ENCODE results near the gene GNPTAB.

Gene GNPTAB

DNA sequence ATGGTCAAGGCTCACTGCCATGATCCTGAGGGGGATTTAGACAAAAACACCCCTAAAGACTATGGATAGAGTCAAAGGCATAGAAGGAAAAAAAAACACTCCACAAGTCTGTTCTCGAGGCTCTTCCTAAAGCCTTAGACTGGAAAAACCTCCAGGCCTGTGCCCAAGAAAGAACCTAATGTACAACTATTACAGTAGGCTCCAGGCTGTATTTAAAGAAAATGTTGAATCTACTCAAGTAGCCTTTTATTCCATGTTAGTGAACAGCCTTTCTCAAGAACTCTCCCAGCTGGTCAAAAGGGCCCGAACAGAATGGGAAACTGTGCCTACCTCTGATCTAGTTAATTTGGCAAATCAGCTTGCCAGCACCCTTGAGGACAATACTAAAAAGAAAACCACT, 28.3 kb downstream of the GNPTAB start:
- DNase-seq: no peak

DNA sequence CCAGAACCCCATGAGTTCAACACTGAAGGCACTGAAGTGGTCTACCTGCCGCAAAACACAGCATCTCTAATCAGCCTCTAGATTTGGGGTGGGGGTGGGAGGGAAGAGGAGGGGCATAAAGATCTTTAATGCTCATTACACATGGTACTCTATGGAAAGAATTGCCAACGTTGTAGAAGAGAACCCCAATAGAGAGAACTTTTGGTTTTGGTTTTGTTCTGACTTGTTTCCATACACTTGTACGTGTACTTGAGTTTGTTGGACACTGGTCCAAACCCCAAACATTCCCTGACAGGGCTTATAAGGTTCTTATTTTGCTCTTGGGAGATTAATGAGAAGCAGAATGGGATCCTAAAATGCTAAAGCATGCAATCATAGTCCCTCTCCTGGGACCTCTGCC, 31.0 kb downstream of the GNPTAB start:
- no peak for DNase-seq

DNA sequence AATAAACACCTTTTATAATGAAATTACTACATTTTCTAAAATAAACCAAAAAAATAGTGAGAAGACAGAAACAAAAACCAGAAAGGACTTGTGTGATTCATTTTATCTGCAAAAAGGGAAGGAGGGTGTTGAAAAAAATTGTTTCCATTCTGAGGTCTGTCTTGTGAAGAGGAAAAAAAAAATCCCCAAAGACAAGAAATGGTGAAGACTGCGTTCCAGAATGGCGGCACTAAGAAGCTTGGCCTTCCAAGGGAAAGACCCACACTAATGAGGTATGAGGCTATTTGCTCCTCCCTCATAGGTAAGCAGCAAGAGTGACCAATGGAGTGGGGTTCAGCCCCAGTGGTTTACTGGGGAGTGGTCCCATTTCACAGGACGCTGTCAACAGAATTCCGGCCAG, 35.0 kb downstream of the GNPTAB start:
- DNase-seq: no peak

DNA sequence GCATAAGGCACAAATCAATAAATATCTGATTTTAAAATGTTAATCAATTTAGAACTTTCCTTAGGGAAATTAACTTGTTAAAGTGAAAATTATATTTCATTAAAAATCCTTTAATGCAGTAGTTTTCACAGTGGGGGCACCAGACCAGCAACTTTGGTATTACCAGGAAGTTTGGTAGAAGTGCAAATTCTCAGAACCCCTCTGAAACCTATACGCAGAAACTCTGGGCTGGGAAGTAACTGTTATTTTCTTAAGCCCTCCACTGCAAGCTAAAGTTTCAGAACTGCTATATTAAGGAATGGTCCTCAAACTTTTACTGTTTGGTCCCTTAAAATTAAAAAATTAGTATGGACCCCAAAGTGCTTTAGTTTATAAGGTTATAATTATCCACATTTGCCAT, 35.7 kb downstream of the GNPTAB start:
- no peak for DNase-seq

DNA sequence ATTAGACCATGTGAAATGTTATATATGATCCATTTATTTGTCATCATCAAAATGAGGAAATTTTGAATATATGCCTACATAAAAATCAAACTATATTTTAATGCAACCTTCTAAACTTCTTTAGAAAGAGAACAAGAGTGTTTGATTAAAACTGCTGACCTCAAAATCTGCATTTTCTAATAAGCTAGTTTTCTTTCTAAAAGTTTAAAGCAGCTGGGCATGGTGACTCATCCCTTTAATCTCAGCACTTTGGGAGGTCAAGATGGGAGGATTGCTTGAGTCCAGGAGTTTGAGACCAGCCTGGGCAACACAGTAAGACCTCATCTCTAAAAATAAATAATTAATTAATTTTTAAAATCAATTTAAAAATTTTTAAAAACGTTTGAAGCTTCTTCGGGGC, 36.2 kb downstream of the GNPTAB start:
- no peak for DNase-seq

DNA sequence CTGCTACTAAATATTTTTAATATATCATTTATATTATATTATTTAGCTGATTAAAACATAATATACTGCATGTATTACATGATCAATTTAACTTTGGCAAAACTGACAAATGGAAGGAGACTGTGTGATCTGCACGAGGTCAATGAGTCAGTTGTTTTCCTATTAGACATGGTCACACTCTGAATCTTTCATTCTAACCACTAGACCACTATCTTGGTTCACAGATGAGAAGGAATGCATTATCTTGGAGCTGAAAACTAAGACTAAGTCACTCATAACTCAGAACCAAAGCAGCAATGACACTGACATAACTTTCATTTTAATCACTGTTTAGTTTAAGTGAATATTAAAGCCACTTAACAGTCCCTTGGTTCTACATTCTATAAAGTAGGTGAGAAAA, 37.4 kb downstream of the GNPTAB start:
- no peak for DNase-seq

DNA sequence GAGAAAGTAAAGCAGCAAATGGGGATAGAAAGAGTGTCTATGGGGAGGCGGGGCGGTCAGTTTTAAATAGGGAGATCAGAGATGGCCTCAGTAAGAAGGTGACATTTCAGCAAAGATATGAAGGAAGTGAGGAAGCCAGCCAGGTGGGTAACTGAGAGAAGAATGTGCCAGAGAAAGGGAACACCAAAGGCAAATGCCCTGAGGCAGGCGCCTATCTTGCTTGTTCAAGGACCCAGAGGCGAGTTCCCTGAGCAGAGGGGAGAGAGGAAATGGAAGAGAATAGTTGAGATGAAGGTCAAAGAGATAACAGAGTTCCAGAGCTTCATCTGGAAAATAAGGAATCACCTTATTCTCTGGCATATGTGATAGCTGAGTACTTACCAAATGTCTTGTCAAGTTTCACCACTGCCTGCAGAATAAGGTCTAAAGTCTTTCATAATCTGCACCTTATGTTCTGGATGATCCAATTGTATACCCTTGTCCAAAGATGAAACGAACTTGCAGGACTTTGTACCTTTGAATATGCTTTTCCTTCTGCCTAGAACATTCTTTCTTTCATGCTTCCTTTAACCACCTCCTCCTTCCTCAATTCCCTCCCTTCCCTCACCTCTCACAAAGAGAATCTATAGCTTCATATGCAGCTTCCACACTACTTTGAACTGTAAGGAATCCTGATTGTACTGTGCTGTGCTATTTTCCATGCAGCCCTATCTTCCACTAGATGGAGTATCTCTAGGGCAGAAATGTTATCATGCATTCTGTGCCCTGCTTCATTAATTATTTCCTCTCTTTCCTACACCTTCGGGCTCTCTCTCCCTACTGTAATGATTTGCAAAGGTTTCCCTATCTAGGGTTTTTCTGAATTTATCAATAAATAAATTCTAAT, 38.5 kb downstream of the GNPTAB start:
- DNase-seq: no peak

DNA sequence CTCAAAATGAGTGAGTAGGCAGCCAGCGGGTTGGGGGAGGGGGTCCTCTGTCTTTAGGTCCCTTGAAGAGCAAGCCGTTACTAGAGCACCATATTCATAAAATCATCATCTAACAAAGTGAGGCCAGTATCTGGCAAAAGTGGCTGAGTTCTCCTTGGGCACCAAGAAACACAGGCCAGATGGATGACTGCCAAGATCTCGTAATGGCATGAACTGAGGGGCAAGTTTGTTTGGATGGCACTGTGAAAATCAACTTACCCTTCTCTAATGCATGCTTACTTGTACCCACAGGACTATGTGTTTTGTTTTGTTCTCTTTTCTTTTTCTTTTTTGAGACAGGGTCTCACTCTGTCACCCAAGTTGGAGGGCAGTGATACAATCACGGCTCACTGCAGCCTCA, 41.6 kb downstream of the GNPTAB start:
- no peak for DNase-seq

DNA sequence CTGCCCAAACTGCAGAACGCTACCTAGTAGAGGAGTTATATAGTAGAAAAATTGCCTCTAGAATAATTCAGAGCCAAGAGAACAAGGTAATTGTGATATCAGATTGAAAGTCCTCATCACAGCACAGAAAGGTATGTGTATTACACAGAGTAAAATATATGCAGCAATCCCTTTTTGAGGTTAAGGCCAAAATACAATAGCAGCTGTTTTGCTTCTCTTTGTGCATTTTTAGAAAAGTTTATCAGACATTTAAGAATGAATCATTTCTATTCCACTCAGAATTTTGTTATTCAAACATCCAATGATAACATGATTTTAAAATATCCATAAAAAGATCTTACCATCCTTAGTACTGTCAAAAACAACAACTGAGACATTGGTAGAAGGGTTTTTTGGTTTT, 45.1 kb downstream of the GNPTAB start:
- DNase-seq: no peak

DNA sequence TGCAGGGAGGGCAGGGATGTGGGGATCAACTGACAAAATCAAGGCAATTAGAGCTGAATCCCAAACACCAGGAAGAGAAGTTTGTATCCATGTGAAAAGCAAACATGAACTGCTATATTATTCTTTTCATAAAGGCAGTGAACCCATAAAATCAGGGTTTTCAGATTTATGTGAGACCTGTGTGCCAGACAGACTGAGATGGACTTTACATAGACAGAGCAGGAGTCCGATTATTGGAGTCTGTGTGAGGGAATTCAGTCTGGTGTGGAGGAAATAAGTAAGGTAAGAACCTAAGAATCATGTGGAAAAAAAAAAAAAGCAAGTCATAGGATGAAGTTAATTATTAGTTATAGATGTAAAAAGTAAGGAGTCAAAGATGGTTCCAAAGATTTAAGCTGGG, 46.4 kb downstream of the GNPTAB start:
- DNase-seq: no peak

DNA sequence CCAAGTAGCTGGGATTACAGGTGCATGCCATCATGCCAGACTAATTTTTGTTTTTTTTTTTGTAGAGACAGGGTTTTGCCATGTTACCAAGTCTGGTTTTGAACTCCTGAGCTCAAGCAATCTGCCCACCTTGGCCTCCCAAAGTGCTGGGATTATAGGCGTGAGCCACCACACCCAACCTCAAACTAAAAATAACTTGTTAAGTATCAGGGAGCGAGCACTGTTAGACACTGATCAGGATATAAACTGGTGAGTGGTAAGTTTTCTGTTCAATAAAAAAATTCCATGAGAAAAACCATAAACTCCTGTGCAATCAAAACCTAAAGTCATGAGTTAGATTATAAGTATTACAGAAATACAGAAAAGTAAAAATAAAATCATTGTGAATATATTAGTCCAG, 46.9 kb downstream of the GNPTAB start:
- DNase-seq: no peak

DNA sequence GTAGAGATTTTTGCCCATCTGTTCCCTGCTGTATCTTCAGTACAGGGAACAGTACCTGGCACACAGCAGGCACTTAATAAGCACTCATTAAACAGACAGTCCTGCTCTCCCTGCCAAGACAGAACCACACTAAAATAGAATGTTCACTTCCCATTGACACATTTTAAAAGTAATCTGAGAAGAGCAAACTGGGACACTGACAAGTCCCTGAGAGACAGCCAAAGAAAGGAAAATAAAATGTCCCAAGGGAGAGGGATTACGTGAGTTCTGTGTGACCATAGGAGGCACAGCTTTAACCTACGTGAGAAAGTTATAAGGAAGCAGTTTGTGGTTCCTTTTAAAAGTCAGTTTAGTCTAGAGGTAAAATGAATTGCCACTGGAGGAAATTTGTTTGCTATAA, 47.6 kb downstream of the GNPTAB start:
- no peak for DNase-seq

DNA sequence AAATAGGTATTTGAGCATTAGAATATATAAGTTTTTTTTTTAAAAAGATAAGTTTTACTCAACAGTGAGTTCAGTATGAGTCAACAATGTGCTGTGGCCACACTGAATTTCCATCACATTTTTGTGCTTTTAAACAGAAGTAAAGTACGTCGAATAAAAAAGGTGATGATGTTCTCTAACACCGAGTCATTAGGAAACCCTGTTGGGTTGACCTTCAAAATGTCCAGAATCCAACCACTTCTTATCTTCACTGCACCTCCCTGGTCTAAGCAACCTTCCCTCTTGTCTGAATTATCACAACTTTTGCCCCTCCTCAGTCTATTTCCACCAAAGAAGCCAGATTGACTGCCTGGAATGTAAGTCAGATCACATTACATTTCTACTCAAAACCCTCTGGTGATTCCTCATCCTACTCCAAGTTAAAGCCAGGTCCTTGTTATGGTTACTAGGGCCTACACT, 48.5 kb downstream of the GNPTAB start:
- no peak for DNase-seq

DNA sequence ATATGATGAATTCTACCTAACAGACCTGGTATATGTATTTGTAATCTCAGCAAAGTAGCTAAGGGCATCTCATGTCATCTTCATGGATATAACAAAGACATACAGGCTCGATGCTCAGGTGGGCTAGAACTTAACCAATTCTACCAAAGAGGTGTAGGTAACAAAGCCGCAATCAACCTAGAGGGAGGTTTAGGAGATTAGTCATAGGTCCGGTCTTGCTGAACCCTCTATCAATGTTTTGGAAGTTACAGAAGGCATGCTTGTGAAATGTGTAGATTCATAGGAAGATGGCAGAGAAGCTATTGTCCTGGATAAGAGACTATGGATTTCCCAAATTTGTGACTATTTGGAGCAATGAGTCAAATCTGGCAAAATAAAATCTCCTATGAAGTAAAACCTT, 48.9 kb downstream of the GNPTAB start:
- no peak for DNase-seq

DNA sequence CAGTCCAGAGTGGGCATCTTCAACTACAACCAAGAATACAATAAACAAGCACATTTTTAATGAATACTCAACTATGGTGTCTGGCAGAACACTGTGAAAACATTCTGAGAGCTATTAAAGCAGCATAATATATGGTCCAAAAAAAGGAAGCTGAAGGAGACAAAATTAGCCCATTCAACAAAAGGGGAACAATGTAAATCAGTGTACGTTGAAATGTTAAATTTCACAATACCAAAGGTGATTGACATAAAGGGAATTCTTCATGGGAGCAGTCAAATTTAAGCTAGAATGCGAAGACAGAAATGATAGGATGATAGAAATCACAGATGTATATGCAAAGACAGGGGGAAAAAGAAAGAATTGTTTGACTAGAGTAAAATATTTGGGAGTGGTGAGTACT, 50.2 kb downstream of the GNPTAB start:
- no peak for DNase-seq

DNA sequence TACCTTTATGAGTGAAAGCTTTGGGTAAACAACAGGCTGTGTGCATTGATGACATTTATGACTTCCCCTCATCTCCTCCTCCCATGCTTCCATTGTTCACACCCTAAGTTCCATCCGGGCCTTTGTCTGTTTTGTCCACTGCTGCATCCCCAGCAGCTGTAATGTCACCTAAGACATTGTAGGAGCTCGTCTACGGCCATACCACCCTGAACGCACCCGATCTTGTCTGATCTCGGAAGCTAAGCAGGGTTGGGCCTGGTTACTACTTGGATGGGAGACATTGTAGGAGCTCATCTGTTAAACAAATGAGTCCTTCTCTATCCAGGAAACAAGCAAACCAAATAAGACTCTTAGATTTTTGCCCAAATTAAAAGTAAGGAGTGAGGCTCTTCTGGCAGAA, 51.1 kb downstream of the GNPTAB start:
- no peak for DNase-seq

DNA sequence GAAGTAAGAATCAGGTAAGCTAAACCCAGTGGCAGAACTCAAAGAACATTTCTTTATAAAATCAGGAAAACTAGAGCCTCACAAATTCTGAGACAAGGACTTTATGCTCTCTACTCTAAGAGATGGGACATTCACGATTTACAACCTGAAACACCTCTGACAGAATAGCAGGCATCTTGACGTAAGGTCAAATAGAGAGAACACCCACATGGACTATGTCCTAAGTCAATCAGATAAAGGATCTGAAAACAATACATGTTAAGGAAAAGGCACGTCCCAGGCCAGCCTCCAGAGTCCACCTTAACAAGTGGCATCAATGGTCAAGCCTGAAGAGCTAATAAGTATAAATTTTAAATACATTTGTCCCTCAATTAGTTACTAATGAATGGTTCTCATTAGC, 51.6 kb downstream of the GNPTAB start:
- no peak for DNase-seq

DNA sequence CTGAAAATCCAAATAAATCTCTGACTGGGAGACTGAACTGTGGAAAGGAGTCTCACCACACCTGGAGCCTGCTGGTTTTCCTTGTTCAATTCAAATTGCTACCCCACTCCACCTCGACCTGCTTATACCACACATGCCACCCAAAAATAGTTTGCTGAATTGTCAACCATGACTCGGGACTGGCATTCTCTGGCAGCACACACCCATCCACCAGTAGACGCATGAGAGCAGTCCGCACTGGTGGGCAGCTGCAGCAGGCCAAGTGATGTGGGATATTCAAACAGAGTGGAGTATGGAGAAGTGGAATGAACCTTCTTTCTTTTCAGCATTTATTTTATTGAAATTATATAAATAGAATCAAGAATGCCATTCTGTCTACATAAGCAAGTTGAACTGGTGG, 52.8 kb downstream of the GNPTAB start:
- no peak for DNase-seq

DNA sequence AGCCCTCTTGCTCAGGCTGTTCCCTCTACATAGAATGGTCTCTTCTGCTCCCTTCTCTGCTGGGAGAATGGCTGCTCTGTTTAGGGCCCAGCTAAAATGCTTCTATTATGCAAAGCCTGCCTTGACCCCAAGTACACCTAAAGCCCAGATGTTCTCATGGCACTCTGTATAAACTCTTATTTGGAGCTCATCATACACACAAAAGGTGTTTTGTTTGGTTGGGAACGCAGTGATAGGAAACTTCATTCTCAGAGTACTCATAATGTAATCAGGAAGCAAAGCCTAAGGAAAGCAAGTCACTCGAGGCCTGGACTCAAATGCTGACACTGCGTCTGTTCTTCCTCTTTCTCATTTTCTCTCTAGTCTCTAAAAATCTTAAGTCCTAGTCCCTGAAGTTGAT, 53.3 kb downstream of the GNPTAB start:
- no peak for DNase-seq

DNA sequence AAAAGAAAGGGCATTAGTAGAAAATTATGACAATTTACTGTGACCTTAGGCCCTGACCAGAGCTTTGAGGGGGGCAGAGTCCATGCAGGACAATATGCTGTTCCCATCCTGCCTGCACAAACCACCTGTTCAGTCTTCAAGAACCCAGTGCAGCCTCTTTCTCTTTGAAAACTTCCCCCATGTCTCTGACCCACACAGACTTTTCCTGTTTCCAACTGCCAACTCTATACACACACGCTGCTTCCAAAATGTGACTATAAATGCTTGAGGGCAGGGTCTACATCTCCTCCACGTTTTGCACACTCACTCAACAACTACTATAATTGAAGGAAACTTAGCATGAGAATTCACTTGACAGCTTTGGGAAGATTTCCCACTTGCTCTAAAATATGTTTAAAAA, 54.9 kb downstream of the GNPTAB start:
- no peak for DNase-seq

DNA sequence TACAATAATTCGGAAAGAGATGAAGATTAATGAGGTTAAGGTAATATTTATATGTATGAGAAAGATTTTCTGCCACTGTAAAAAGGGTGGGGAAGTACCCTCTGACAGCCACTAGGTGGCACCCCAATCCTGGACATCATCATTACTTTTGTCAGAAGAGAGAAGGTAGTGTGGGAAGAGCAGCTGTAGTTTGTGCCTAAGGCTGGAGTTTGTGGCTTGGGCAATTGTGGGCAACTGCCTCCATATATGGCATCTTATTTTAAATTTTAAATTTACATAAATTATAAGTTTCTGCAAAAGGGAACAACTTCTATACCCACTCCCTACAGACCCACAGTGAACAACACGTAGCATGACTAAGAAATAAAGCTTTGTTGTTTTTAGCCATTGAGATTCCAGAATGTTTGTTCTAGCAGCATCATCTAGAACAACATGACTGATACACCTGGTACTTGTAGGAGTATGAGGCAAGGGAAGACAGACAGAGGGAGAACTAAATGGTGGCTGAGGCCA, 57.1 kb downstream of the GNPTAB start:
- DNase-seq: peak; percentile 27

DNA sequence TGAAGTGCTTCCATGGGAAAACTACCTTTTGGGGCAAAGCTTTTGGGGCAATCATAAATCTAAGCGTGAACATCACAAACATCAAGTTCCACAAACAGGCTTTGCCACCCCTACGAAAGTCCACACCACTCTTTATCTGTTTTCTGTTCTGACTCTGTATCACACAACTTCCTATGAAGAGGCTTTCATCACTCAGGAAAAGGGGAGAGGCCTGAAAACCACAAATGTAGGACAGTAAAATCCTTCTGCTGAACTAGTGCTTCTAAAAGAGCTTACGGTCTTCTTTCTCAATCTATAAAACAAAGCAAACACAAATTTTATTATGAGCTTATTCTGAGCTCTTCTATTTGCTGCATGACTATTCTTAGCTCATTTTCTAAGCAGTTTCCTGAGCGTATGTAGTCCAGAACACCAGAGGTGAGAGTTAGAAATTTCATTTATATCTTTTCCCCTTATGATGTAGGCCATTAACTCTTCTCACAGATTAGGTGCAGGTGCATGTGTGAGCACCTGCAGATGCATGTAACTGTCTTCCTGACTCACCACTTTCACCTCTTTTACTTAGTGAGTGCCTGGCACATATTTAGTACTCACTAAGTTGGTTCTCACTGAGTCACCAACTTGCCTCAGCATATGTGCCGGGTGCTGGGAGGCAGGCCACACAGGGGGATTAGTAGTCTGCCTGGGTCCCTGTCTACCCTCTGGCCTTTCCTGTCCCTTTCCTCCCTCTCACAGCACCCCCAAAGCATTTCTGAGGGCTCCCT, 58.6 kb downstream of the GNPTAB start:
- no peak for DNase-seq

DNA sequence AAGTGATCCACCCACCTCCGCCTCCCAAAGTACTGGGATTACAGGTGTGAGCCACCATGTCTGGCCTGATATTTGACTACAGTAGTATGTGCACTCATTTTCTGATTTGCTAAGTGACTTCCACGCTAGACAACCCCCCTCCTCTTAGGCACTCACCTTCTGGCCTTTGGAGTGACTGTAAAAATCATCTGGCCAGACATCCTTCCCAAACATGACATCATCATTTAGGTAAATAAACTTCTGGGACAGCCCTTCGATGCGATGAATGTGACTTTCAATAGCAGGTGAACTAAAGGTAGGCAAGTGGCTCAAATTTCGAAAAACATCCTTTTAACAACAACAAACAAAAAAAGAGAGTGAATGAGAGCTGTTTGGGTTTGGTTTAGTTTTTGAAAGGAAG, 60.9 kb downstream of the GNPTAB start:
- DNase-seq: no peak

DNA sequence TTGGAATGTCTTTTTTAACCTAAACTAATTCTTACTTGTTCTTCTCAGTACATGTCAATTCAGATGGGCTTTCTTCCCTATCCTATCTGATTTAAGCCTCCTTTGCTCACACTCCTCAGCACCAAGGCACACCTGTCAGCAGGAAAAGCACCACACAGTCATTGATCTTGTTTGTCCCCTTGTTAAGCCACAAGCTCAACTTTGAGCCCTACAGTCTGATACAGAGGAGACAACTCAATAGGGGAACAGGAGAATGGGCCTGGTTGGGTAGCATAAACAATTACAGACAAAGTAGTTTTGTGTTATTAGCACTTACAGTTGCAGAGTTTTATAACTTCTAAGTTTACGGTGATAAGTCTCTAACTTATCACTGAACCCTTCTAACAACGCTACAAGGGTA, 62.0 kb downstream of the GNPTAB start:
- no peak for DNase-seq
